Measurements from ENCODE around the gene NUAK2.
A peak's percentile ranks its signal among the peaks of the same experiment; 100 is the strongest.
"Not testable (repeated sequence)": the region's sequence is repeated elsewhere in the genome, so short reads cannot be mapped to it uniquely, and the experiment has no call there.

The NUAK2 gene

GRCh38 chr1:205321162-205321958 is at the start of gene NUAK2:
Gene NUAK2, minus strand, starts transcription at chr1:205321745. Its CDS starts 117 bp downstream, at chr1:205321628.
- peak within 1 kb of the TSS; percentile 46 for H3K4me3 ChIP-seq (ENCODE audit: low read length)
- no peak for TF ChIP-seq ZNF274 (IDR thresholded peaks at IDR 0.05; ENCODE audit: low read depth, low read length)

GRCh38 chr1:205370780-205371179 is 49.2 kb upstream of the NUAK2 start:
- H3K4me3 ChIP-seq (ENCODE audit: low read length) = no peak overlapping the region
- TF ChIP-seq ZNF274 (IDR thresholded peaks at IDR 0.05; ENCODE audit: low read depth, low read length) = no peak

DNA sequence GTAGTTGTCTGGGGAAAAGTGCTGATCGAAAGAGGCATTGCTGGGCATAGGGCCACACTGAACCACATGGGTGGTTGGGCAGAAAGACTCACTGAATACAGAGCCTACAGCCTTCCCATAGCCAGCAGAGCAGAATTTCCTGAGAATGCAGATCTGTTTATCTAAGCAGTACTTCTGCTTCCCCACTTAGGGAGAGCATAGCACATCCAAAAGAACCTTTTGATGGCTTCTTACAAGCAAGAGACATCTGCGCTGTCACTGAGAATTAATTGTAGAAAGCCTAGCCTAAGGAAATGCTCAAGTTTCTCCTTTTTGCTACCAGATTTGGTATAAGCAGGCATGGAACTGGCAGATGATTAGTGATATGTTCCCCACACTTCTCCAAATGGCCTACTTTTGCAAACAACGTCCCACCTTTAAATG is 48.2 kb upstream of the NUAK2 start:
- no peak overlapping the region for H3K4me3 ChIP-seq (ENCODE audit: low read length)
- no peak for TF ChIP-seq ZNF274 (IDR thresholded peaks at IDR 0.05; ENCODE audit: low read depth, low read length)

DNA sequence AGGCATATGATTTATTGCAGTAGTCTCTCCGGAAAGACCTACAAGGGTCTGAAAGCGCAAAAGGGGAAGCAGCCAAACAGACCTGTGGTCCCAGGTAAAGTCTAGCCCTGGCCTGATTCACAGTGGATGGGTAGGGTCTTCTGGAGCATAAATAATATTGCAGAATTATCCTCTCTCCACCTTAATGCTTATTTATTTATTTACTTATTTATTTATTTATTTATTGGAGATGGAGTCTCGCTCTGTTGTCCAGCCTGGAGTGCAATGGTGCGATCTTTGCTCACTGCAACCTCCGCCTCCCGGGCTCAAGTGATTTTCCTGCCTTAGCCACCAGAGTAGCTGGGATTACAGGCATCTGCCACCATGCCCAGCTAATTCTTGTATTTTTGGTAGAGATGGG is 46.9 kb upstream of the NUAK2 start:
- H3K4me3 ChIP-seq (ENCODE audit: low read length) = no peak overlapping the region
- TF ChIP-seq ZNF274 (IDR thresholded peaks at IDR 0.05; ENCODE audit: low read depth, low read length) = no peak

DNA sequence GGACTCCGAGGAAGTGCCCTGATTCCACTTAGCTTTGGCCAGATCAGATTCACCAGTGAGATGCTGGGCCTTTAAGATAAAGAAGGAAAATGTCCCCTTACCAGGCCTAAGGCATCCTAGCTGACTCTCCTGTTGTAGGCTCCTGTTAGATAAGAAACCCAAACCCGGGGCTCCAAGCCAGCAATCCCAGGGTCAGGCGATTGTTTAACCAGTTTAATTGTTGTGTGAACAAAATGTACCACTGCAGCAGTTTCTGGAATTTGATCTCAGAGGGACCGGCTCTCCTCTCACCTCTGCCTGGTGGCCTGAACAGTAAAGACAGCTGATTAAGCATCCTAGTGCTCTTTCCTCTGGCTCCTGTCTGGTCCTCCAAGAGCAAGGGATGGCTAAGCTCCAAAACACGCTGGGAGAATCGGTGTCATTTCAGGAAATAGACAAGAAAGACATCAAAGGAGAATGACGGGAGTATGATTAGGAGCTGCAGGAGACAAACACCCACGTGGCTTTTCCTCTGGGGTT is 44.5 kb upstream of the NUAK2 start:
- no peak for TF ChIP-seq ZNF274 (IDR thresholded peaks at IDR 0.05; ENCODE audit: low read depth, low read length)
- no peak overlapping the region for H3K4me3 ChIP-seq (ENCODE audit: low read length)

GRCh38 chr1:205365086-205365485 is 43.5 kb upstream of the NUAK2 start:
- H3K4me3 ChIP-seq (ENCODE audit: low read length) = not testable (repeated sequence)

GRCh38 chr1:205360891-205361290 is 39.3 kb upstream of the NUAK2 start:
- no peak overlapping the region for H3K4me3 ChIP-seq (ENCODE audit: low read length)
- TF ChIP-seq ZNF274 (IDR thresholded peaks at IDR 0.05; ENCODE audit: low read depth, low read length) = no peak

GRCh38 chr1:205359771-205360565 is 38.4 kb upstream of the NUAK2 start:
- no peak for TF ChIP-seq ZNF274 (IDR thresholded peaks at IDR 0.05; ENCODE audit: low read depth, low read length)
- no peak overlapping the region for H3K4me3 ChIP-seq (ENCODE audit: low read length)

DNA sequence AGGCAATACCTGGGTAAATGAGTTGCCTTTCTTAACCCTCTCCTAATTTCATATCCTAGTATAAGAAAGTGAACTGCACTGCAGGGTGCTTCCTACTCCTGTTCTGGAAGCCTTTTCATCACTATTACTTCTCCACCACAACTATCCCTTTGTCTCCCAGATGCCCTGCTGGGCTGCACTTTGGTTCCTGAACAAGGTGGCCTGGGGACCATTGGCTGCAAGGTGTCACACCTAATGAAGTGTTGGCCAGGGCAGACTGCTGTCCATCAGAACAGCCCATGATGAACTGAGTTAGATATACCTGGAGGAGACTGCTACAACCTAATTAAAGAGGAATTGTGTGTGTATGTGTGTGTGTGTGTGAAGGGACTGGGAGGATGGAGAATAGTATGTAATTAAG is 37.0 kb upstream of the NUAK2 start:
- no peak overlapping the region for H3K4me3 ChIP-seq (ENCODE audit: low read length)
- TF ChIP-seq ZNF274 (IDR thresholded peaks at IDR 0.05; ENCODE audit: low read depth, low read length) = no peak

GRCh38 chr1:205357567-205357966 is 36.0 kb upstream of the NUAK2 start:
- TF ChIP-seq ZNF274 (IDR thresholded peaks at IDR 0.05; ENCODE audit: low read depth, low read length) = no peak

GRCh38 chr1:205356440-205357139 is 35.0 kb upstream of the NUAK2 start, which contains the start of gene KLHDC8A:
Gene KLHDC8A, minus strand, starts transcription at chr1:205356922. Its CDS starts 13,318 bp downstream, at chr1:205343604.
- no peak within 1 kb of the TSS for H3K4me3 ChIP-seq (ENCODE audit: low read length)
- TF ChIP-seq ZNF274 (IDR thresholded peaks at IDR 0.05; ENCODE audit: low read depth, low read length) = no peak

More at GRCh38 chr1:205357567-205357966, 36.0 kb upstream of the NUAK2 start:
- no peak overlapping the region for H3K4me3 ChIP-seq (ENCODE audit: low read length)

DNA sequence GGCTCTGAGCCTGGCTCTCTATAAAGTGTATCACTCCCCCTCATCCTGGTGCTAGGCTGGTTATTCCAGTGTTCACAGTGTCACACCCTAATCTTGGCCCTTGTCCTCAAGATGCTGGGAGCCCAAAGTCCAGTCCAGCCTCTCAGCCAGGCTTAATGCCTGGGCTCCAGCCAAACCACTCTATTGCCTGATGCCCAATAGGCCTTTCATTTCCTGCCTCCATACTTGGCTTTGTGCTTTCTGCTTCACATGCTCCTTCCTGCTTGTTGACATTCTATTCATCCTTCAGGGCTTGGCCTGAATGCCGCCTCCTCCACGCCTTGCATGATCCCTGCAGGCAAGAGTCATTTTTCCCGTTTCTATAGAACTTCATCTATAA is 33.5 kb upstream of the NUAK2 start:
- TF ChIP-seq ZNF274 (IDR thresholded peaks at IDR 0.05; ENCODE audit: low read depth, low read length) = no peak
- no peak overlapping the region for H3K4me3 ChIP-seq (ENCODE audit: low read length)

DNA sequence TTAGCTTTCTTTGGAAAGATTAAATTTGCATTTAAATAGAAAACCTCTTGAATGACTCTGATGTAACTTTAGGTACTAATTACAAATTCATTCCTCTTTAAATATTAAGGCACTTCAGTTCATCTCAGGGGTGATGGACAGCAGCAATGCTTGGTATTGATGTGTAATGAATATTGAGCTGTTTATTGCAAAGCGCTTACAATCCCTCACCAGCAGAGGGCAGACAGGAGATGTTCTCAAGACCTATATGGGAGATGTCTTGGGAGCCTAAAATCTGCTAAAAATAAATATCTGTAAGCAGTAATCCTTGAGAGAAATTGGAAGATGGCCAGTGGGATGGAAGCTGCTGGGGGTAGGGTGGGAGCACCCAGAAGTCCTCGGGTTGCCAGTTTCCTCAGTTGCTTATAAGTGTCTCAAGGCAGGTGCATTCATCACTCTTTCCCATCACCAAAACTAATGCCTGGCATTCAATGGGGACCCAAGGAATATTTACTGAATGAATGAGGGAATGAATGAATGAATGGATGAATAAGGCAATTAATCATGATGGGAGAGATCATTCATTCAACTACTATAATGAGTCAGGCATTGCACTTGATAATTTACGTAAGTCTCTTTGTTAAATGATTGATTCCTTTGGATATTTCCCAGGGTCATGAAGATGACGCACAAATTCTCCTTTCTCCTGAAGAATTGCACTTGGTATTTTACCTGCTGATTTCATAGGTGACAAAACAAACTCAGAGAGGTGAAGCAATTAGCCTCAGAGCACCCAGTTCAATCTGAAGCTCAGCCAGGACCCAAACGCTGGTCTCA is 32.9 kb upstream of the NUAK2 start:
- no peak for TF ChIP-seq ZNF274 (IDR thresholded peaks at IDR 0.05; ENCODE audit: low read depth, low read length)
- H3K4me3 ChIP-seq (ENCODE audit: low read length) = no peak overlapping the region
